HL-60 (cell line): Measurements from ENCODE around the gene NTN1.

Experiments
- DNase-seq, 2 experiments: peaks; one replicate each; pipeline ENCODE4 v3.0.0-alpha.2; 2010 to 2020; ENCODE audit warnings: low read depth in 1 of 2, low spot score in 1 of 2
- H3K27ac ChIP-seq: fragments of 250-450 bp; sonication (Bioruptor Pico); replicated peaks from 2 replicates; pipeline ENCODE4 v1.5.1; 2020; ENCODE audit warnings: mild to moderate bottlenecking, moderate library complexity
- H3K27me3 ChIP-seq: fragments of 250-450 bp; sonication (Bioruptor Pico); 2 replicates; pipeline ENCODE4 v1.5.1; 2021; ENCODE audit warnings: mild to moderate bottlenecking, moderate library complexity; ENCODE audit not compliant: insufficient read depth, poor library complexity, severe bottlenecking
- H3K4me3 ChIP-seq: replicated peaks from 2 replicates; pipeline ENCODE4 v1.5.1; 2011; ENCODE audit warnings: mild to moderate bottlenecking, control low read depth, low read length; ENCODE audit not compliant: insufficient read depth
- GABPA ChIP-seq: IDR thresholded peaks from 2 replicates; pipeline ENCODE4 v1.6.1; 2012; ENCODE audit warnings: low read depth
- POLR2AphosphoS5 ChIP-seq: IDR thresholded peaks from 2 replicates; pipeline ENCODE4 v1.6.1; 2012; ENCODE audit warnings: low read depth
- SPI1 ChIP-seq: IDR thresholded peaks from 2 replicates; pipeline ENCODE4 v1.6.1; 2012; ENCODE audit warnings: low read depth, mild to moderate bottlenecking, borderline replicate concordance
- long read RNA-seq: library from polyadenylated mRNA; unstranded; transcript quantifications from one replicate; pipeline ENCODE4 v2.0.0, GENCODE V29; 2020
- TF ChIP-seq, protein P1 (sequence below): IDR thresholded peaks from 2 replicates; pipeline ENCODE4 v1.6.1; 2012; ENCODE audit warnings: low read depth; ENCODE audit not compliant: insufficient replicate concordance
- TF ChIP-seq, protein P2 (sequence below): IDR thresholded peaks from one replicate; pipeline ENCODE4 v1.5.1; 2011; ENCODE audit warnings: low read length, control low read depth, inconsistent platforms; ENCODE audit not compliant: insufficient read depth

NTN1 gene
- long read RNA-seq, partial matches to known transcripts: 1 of 4 reads
- long read RNA-seq, other reads (novel, unspliced or antisense): 3 of 4 reads

DNA sequence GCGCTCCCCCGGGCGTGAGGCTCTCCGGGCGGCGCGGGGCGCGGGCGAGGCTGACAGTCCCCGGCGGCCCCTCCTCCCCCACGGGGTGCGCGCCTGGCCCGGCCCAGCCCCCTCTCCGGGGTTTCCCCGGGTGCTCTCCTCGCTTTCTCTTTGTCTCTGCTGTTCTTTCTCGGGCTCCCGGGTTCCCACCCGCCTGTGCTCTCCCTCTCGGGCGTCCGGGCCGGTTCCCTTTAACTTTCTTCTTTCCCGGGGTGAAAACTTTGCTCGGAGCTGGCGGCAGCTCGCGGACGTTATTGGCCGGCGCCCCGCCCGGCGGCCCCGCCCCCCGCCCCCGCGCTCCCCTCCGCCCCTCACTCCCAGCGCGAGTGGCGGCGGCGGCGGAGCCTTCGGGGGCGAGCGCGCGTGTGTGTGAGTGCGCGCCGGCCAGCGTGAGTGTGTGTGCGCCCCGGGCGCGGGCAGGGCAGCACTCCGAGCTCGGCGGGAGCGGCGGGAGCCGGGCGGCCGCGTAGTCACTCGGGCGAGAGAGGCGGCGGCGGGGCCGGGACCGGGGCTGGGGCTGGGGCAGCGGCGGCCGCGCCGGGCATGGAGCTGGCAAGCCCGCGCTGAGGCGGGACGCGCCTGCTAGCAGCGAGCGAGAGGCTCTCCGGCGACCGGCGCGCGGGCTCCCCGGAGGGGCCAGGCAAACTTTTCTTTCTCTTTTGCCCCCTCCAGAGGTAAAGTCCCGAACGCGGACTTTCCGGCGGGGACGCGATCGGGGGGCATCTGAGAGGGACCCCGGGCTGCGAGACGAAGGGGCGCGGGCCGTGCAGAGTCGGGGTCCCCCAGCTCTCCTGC, at the start of gene NTN1:
Gene NTN1, plus strand, starts transcription at position 353 of the 834 bp plus-strand sequence. CDS start 864 bp downstream, outside the sequence.
- DNase-seq: no peak
- H3K4me3 ChIP-seq: peak within 1 kb of the TSS; percentile 45
- H3K27me3 ChIP-seq: peaks cover 10% of the 10 kb centered on the region
- H3K27ac ChIP-seq: no peak within 1 kb of the TSS
- no peak for TF ChIP-seq GABPA
- TF ChIP-seq SPI1: no peak
- TF ChIP-seq POLR2AphosphoS5: no peak
- TF ChIP-seq, protein P1, sequence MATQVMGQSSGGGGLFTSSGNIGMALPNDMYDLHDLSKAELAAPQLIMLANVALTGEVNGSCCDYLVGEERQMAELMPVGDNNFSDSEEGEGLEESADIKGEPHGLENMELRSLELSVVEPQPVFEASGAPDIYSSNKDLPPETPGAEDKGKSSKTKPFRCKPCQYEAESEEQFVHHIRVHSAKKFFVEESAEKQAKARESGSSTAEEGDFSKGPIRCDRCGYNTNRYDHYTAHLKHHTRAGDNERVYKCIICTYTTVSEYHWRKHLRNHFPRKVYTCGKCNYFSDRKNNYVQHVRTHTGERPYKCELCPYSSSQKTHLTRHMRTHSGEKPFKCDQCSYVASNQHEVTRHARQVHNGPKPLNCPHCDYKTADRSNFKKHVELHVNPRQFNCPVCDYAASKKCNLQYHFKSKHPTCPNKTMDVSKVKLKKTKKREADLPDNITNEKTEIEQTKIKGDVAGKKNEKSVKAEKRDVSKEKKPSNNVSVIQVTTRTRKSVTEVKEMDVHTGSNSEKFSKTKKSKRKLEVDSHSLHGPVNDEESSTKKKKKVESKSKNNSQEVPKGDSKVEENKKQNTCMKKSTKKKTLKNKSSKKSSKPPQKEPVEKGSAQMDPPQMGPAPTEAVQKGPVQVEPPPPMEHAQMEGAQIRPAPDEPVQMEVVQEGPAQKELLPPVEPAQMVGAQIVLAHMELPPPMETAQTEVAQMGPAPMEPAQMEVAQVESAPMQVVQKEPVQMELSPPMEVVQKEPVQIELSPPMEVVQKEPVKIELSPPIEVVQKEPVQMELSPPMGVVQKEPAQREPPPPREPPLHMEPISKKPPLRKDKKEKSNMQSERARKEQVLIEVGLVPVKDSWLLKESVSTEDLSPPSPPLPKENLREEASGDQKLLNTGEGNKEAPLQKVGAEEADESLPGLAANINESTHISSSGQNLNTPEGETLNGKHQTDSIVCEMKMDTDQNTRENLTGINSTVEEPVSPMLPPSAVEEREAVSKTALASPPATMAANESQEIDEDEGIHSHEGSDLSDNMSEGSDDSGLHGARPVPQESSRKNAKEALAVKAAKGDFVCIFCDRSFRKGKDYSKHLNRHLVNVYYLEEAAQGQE: no peak
- TF ChIP-seq, protein P2, sequence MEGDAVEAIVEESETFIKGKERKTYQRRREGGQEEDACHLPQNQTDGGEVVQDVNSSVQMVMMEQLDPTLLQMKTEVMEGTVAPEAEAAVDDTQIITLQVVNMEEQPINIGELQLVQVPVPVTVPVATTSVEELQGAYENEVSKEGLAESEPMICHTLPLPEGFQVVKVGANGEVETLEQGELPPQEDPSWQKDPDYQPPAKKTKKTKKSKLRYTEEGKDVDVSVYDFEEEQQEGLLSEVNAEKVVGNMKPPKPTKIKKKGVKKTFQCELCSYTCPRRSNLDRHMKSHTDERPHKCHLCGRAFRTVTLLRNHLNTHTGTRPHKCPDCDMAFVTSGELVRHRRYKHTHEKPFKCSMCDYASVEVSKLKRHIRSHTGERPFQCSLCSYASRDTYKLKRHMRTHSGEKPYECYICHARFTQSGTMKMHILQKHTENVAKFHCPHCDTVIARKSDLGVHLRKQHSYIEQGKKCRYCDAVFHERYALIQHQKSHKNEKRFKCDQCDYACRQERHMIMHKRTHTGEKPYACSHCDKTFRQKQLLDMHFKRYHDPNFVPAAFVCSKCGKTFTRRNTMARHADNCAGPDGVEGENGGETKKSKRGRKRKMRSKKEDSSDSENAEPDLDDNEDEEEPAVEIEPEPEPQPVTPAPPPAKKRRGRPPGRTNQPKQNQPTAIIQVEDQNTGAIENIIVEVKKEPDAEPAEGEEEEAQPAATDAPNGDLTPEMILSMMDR: no peak

DNA sequence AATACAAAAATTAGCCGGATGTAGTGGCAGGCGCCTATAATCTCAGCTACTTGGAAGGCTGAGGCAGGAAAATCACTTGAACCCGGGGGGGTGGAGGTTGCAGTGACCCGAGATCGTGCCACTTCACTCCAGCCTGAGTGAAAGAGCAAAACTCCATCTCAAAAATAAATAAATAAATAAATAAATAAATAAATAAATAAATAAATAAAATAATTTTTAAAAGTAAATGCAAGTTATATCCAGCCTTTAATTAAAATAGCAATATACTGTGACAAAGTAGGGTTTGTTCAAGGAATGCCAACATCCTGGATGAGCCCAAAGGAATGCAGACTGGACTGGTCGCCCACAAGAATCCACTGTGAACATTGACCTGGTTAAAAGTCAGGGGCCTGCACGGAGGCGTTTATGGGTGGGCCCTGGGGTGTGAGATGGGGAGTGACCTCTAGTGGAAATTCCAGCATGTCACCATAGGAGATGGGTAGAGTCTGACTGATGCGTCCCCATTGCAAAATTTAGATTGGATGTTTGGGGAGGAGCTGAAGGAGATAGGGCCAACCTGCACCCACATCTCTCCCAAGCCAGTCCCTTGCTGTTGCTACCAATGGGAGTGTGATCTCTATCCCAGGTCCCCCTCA, 46.1 kb upstream of the NTN1 start:
- TF ChIP-seq GABPA (no peak), SPI1 (no peak)
- TF ChIP-seq, protein P1: no peak
- H3K27ac ChIP-seq: no peak overlapping the region
- H3K4me3 ChIP-seq: no peak overlapping the region
- no peaks in the 10 kb centered on the region for H3K27me3 ChIP-seq
- no peak for DNase-seq

DNA sequence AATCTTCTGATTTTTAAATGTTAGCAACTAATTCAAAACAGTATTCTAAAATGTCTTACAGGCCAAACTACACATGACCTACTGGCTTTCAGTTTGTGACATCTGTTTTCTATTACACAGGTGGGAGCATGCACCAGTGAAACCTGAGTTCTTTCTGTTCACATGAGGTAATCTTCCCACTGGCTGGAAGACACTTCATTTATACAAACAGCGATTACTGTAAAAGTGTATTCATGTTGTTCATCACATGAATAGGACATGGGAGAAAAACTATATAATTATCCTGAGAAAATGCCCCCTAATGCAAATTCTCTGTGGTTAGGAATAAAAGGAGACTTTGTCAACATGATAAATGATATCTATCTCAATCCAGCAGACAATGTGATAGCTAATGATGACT, 44.7 kb upstream of the NTN1 start:
- no peak for DNase-seq
- TF ChIP-seq, protein P1: no peak
- no peak for TF ChIP-seq GABPA
- TF ChIP-seq, protein P2: no peak
- TF ChIP-seq POLR2AphosphoS5: no peak
- TF ChIP-seq SPI1: no peak
- no peaks in the 10 kb centered on the region for H3K27me3 ChIP-seq
- no peak overlapping the region for H3K27ac ChIP-seq
- H3K4me3 ChIP-seq: no peak overlapping the region
